ENCODE results near the gene LCP2.

DNA sequence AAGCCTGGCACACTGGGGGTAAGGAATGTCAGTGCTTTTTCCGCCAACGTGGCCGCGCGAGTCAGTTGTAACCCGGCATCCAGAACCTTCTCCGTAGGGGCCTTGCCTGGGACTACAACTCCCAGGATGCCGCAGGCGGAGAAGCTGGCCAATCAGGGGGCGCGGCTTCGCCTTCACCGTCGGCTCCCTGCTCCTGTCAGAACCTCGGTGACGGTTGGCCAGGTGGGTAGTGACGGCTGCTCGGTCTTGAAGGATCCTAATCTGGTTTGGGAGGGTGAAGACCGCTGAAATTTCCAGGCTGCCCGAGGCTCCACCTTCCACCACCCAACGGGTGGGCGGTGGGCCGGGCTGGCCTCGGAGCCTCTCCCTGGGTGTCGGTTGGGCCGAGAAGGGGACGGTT lies 64.8 kb downstream of the LCP2 start, which contains the start of gene C5orf58:
- TF ChIP-seq, protein P1, sequence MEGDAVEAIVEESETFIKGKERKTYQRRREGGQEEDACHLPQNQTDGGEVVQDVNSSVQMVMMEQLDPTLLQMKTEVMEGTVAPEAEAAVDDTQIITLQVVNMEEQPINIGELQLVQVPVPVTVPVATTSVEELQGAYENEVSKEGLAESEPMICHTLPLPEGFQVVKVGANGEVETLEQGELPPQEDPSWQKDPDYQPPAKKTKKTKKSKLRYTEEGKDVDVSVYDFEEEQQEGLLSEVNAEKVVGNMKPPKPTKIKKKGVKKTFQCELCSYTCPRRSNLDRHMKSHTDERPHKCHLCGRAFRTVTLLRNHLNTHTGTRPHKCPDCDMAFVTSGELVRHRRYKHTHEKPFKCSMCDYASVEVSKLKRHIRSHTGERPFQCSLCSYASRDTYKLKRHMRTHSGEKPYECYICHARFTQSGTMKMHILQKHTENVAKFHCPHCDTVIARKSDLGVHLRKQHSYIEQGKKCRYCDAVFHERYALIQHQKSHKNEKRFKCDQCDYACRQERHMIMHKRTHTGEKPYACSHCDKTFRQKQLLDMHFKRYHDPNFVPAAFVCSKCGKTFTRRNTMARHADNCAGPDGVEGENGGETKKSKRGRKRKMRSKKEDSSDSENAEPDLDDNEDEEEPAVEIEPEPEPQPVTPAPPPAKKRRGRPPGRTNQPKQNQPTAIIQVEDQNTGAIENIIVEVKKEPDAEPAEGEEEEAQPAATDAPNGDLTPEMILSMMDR (IDR thresholded peaks at IDR 0.05; ENCODE audit: low read depth, low read length) = no peak
- TF ChIP-seq POLR2A (IDR thresholded peaks at IDR 0.05; ENCODE audit: extremely low read depth, insufficient read length) (no peak), MAX (IDR thresholded peaks at IDR 0.05; ENCODE audit: low read depth, low read length) (no peak)

Data from NB4 (cell line).